ENCODE results near the gene RXRA. TPM values are rescaled to one million over a fixed set of nuclear protein-coding genes. Genes with fewer than 3 reads are reported as not detected.
A peak's percentile ranks its signal among the peaks of the same experiment; 100 is the strongest.

RXRA gene
- total RNA-seq, 1 donor from 2014 or later, result 20.5 TPM

GRCh38 chr9:134386951-134387831 lies 60.9 kb downstream of the RXRA start:
- TF ChIP-seq CTCF (IDR thresholded peaks at IDR 0.05; ENCODE audit: partially characterized antibody, unreplicated experiment), result no peak
- H3K4me3 Mint-ChIP-seq (ENCODE audit: unreplicated experiment), result no peak overlapping the region
- no peaks in the 10 kb centered on the region for H3K36me3 Mint-ChIP-seq (ENCODE audit: unreplicated experiment)
- peaks cover 4% of the 10 kb centered on the region for H3K9me3 Mint-ChIP-seq (ENCODE audit: unreplicated experiment)
- peaks cover 20% of the 10 kb centered on the region for H3K4me1 Mint-ChIP-seq (ENCODE audit: low read depth, unreplicated experiment)
- H3K27ac Mint-ChIP-seq (ENCODE audit: unreplicated experiment), result no peak overlapping the region
- DNase-seq, result no peak
- peaks cover 4% of the 10 kb centered on the region for H3K27me3 Mint-ChIP-seq (ENCODE audit: unreplicated experiment)

GRCh38 chr9:134388289-134388808 lies 62.1 kb downstream of the RXRA start:
- Mint-ChIP-seq H3K9me3 (ENCODE audit: unreplicated experiment) (peaks cover 4% of the 10 kb centered on the region), H3K4me1 (ENCODE audit: low read depth, unreplicated experiment) (peaks cover 18% of the 10 kb centered on the region), H3K4me3 (ENCODE audit: unreplicated experiment) (peak overlapping the region; percentile 44), H3K36me3 (ENCODE audit: unreplicated experiment) (no peaks in the 10 kb centered on the region), H3K27ac (ENCODE audit: unreplicated experiment) (no peak overlapping the region), H3K27me3 (ENCODE audit: unreplicated experiment) (peaks cover 5% of the 10 kb centered on the region)
- no peak for DNase-seq
- TF ChIP-seq CTCF (IDR thresholded peaks at IDR 0.05; ENCODE audit: partially characterized antibody, unreplicated experiment), result no peak

GRCh38 chr9:134388976-134389375 lies 62.7 kb downstream of the RXRA start:
- DNase-seq, result no peak
- H3K4me1 Mint-ChIP-seq (ENCODE audit: low read depth, unreplicated experiment), result peaks cover 16% of the 10 kb centered on the region
- no peaks in the 10 kb centered on the region for H3K36me3 Mint-ChIP-seq (ENCODE audit: unreplicated experiment)
- peaks cover 4% of the 10 kb centered on the region for H3K9me3 Mint-ChIP-seq (ENCODE audit: unreplicated experiment)
- peaks cover 7% of the 10 kb centered on the region for H3K27me3 Mint-ChIP-seq (ENCODE audit: unreplicated experiment)
- TF ChIP-seq CTCF (IDR thresholded peaks at IDR 0.05; ENCODE audit: partially characterized antibody, unreplicated experiment), result no peak
- no peak overlapping the region for H3K27ac Mint-ChIP-seq (ENCODE audit: unreplicated experiment)
- H3K4me3 Mint-ChIP-seq (ENCODE audit: unreplicated experiment), result no peak overlapping the region

- no peak overlapping the region for H3K4me3 Mint-ChIP-seq (ENCODE audit: unreplicated experiment)
- H3K9me3 Mint-ChIP-seq (ENCODE audit: unreplicated experiment), result peaks cover 4% of the 10 kb centered on the region
- H3K27ac Mint-ChIP-seq (ENCODE audit: unreplicated experiment), result no peak overlapping the region
These were observed 63.4 kb downstream of the RXRA start for GRCh38 chr9:134389642-134390041.

More at GRCh38 chr9:134389642-134390041, 63.4 kb downstream of the RXRA start:
- peak; percentile 55 for DNase-seq
- Mint-ChIP-seq H3K36me3 (ENCODE audit: unreplicated experiment) (no peaks in the 10 kb centered on the region), H3K4me1 (ENCODE audit: low read depth, unreplicated experiment) (peaks cover 12% of the 10 kb centered on the region), H3K27me3 (ENCODE audit: unreplicated experiment) (peaks cover 10% of the 10 kb centered on the region)
- TF ChIP-seq CTCF (IDR thresholded peaks at IDR 0.05; ENCODE audit: partially characterized antibody, unreplicated experiment), result no peak

Measured in glutamatergic neuron (in vitro differentiated cells).